GM15510 (cell line): ENCODE measurements around the gene ZNF844.

Experiments
- POLR2A ChIP-seq: IDR thresholded peaks from 3 replicates; pipeline ENCODE4 v1.6.1; 2011; ENCODE audit warnings: borderline replicate concordance; ENCODE audit not compliant: insufficient read length; ENCODE audit errors: extremely low read depth

The ZNF844 gene

GRCh38 chr19:12064590-12065538 is at the start of gene ZNF844:
Gene ZNF844, plus strand, starts transcription at chr19:12064731. Its CDS starts 143 bp downstream, at chr19:12064874.
- peak; percentile 79 for TF ChIP-seq POLR2A

GRCh38 chr19:12015015-12015752 is 49.3 kb upstream of the ZNF844 start:
- TF ChIP-seq POLR2A, result no peak

- TF ChIP-seq POLR2A, result no peak
These were observed 48.8 kb upstream of the ZNF844 start for GRCh38 chr19:12015753-12016116.

- TF ChIP-seq POLR2A, result no peak
These were observed 30.3 kb upstream of the ZNF844 start for GRCh38 chr19:12034198-12034597.

GRCh38 chr19:12034620-12035019 is 29.9 kb upstream of the ZNF844 start:
- no peak for TF ChIP-seq POLR2A

- TF ChIP-seq POLR2A, result peak; percentile 68
These were observed 29.0 kb upstream of the ZNF844 start, which contains the start of gene ZNF433 for GRCh38 chr19:12035220-12036172. Gene ZNF433, minus strand, starts transcription at chr19:12035679. Its CDS starts 140 bp downstream, at chr19:12035539.

- TF ChIP-seq POLR2A, result no peak
These were observed 21.6 kb upstream of the ZNF844 start for GRCh38 chr19:12042893-12043292.

GRCh38 chr19:12043752-12044422 is 20.6 kb upstream of the ZNF844 start:
- no peak for TF ChIP-seq POLR2A

- no peak for TF ChIP-seq POLR2A
These were observed 16.7 kb upstream of the ZNF844 start for GRCh38 chr19:12047868-12048267.

- TF ChIP-seq POLR2A, result no peak
These were observed 12.4 kb upstream of the ZNF844 start for GRCh38 chr19:12052091-12052496.

GRCh38 chr19:12052497-12053169 is 11.9 kb upstream of the ZNF844 start, which contains the start of gene ZNF878:
Gene ZNF878, minus strand, starts transcription at chr19:12052961. Its CDS starts 160 bp downstream, at chr19:12052801.
- peak; percentile 95 for TF ChIP-seq POLR2A

GRCh38 chr19:12055784-12056183 is 8.7 kb upstream of the ZNF844 start:
- no peak for TF ChIP-seq POLR2A

GRCh38 chr19:12075538-12076139 is 11.1 kb downstream of the ZNF844 start:
- TF ChIP-seq POLR2A, result no peak

GRCh38 chr19:12077375-12077774 is 12.8 kb downstream of the ZNF844 start:
- no peak for TF ChIP-seq POLR2A
